ENCODE results near the gene RXFP2.

RXFP2 gene

DNA sequence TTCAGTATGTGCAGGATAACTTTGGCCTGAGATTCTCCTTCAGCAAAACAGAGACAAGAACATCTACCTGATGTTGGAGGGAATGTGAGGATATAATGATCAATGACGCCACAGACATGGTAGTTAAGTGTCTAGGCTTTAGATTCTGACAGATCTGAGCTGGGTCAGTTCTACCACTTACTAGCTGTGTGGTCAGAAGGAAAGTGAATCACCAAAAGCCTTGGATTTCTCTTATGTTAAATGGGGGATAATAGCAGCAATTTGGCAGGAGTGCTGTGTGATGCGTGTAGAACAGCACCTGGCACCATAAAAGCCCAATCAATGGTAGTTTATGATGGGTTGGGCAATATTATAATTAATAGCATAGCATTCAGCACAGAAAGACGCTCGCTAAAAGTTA, 41.7 kb downstream of the RXFP2 start:
- H3K27me3 ChIP-seq, result no peaks in the 10 kb centered on the region
- no peaks in the 10 kb centered on the region for H3K4me1 ChIP-seq
- TF ChIP-seq, protein P1, sequence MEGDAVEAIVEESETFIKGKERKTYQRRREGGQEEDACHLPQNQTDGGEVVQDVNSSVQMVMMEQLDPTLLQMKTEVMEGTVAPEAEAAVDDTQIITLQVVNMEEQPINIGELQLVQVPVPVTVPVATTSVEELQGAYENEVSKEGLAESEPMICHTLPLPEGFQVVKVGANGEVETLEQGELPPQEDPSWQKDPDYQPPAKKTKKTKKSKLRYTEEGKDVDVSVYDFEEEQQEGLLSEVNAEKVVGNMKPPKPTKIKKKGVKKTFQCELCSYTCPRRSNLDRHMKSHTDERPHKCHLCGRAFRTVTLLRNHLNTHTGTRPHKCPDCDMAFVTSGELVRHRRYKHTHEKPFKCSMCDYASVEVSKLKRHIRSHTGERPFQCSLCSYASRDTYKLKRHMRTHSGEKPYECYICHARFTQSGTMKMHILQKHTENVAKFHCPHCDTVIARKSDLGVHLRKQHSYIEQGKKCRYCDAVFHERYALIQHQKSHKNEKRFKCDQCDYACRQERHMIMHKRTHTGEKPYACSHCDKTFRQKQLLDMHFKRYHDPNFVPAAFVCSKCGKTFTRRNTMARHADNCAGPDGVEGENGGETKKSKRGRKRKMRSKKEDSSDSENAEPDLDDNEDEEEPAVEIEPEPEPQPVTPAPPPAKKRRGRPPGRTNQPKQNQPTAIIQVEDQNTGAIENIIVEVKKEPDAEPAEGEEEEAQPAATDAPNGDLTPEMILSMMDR (IDR thresholded peaks at IDR 0.05; ENCODE audit: low read depth, low read length), result no peak
- no peak for DNase-seq
- H3K4me3 ChIP-seq (ENCODE audit: low read depth, low read length), result no peak overlapping the region
- no peaks in the 10 kb centered on the region for H3K36me3 ChIP-seq
- no peaks in the 10 kb centered on the region for H3K9me3 ChIP-seq

DNA sequence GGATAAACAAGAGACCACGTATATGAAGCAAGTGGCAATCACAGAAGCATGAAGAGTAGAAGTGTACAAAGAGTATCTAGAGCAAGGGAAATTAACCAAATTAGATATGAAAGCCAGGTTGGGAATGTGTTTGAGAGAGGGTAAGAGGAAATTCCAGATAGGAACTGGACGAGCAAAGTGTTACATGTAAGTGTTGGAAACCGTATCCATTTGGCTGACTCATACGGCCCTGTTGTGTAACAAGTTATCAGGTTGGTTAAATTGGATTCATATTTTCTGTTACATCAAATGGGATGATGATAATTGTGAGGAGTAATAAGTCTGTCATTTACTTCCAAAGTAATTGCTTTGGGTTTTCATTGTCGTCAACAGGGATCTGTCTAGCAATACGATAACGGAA, 46.7 kb downstream of the RXFP2 start:
- no peaks in the 10 kb centered on the region for H3K36me3 ChIP-seq
- TF ChIP-seq, protein P1 (IDR thresholded peaks at IDR 0.05; ENCODE audit: low read depth, low read length), result no peak
- no peak for DNase-seq
- no peak overlapping the region for H3K4me3 ChIP-seq (ENCODE audit: low read depth, low read length)
- H3K4me1 ChIP-seq, result no peaks in the 10 kb centered on the region
- H3K9me3 ChIP-seq, result no peaks in the 10 kb centered on the region
- H3K27me3 ChIP-seq, result no peaks in the 10 kb centered on the region

DNA sequence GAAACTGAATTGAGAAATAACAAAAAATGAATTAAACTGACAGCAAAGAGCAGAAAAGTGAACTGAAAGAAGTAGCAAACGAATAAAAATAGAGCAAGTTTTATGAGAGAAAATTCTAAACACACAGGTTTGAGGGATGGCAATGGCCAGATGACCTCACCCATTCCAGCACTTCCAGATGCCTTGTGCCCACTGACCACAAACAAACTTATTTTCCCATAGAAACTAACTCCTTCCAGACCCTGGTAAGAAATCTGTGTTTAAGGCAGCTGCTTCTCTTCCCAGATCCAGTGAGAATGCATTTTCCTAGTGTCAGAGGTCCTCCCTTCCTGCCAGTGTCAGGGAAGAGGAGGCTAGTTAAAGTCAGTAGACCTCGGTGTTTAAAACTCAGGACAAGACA, 51.7 kb downstream of the RXFP2 start:
- Histone ChIP-seq H3K4me3 (ENCODE audit: low read depth, low read length) (no peak overlapping the region), H3K36me3 (no peaks in the 10 kb centered on the region), H3K27me3 (no peaks in the 10 kb centered on the region), H3K9me3 (no peaks in the 10 kb centered on the region), H3K4me1 (no peaks in the 10 kb centered on the region)
- TF ChIP-seq, protein P1 (IDR thresholded peaks at IDR 0.05; ENCODE audit: low read depth, low read length), result no peak
- no peak for DNase-seq

DNA sequence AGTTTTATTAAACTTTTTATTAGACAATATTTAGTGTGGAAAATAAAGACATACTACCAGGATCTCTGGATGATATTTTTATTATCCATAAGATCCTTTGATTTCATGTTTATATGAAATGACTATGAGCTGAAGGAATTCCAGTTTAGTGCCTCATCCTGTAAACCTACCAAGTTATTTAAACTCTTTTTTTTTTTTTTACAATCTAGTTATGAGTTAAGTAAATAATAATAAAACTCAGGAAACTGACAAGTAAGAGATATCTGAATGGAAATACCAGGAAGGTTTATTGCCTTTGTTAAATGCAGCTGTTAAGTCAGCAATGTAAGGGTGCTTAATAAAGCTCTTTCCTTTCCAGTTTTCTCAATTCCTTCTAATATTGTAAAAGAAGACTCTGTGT, 53.9 kb downstream of the RXFP2 start:
- H3K4me3 ChIP-seq (ENCODE audit: low read depth, low read length), result no peak overlapping the region
- no peaks in the 10 kb centered on the region for H3K27me3 ChIP-seq
- no peak for DNase-seq
- no peaks in the 10 kb centered on the region for H3K9me3 ChIP-seq
- TF ChIP-seq, protein P1 (IDR thresholded peaks at IDR 0.05; ENCODE audit: low read depth, low read length), result no peak
- H3K4me1 ChIP-seq, result no peaks in the 10 kb centered on the region
- no peaks in the 10 kb centered on the region for H3K36me3 ChIP-seq

DNA sequence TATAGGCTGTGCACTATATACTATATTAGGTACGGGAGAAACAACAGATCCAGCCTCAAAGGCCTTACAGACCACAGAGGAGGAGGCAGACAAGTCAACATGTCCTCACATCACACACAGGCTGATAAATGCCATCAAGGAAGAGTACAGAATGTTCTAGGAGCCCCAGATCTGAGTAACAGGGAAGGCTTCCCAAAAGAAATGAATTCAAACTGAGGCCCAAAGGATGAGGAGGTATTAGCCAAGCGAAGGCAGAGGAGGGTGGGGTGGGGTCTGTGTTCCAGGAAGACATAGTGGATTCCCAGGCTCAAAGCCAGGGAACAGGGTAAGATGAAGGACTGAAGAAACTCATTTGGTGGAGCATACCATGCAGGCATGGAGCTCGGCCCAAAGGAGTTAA, 55.1 kb downstream of the RXFP2 start:
- Histone ChIP-seq H3K9me3 (no peaks in the 10 kb centered on the region; the same call in 1 of the 2 replicates), H3K4me1 (no peaks in the 10 kb centered on the region), H3K4me3 (ENCODE audit: low read depth, low read length) (no peak overlapping the region), H3K27me3 (no peaks in the 10 kb centered on the region), H3K36me3 (no peaks in the 10 kb centered on the region)
- DNase-seq, result no peak
- TF ChIP-seq, protein P1 (IDR thresholded peaks at IDR 0.05; ENCODE audit: low read depth, low read length), result no peak

DNA sequence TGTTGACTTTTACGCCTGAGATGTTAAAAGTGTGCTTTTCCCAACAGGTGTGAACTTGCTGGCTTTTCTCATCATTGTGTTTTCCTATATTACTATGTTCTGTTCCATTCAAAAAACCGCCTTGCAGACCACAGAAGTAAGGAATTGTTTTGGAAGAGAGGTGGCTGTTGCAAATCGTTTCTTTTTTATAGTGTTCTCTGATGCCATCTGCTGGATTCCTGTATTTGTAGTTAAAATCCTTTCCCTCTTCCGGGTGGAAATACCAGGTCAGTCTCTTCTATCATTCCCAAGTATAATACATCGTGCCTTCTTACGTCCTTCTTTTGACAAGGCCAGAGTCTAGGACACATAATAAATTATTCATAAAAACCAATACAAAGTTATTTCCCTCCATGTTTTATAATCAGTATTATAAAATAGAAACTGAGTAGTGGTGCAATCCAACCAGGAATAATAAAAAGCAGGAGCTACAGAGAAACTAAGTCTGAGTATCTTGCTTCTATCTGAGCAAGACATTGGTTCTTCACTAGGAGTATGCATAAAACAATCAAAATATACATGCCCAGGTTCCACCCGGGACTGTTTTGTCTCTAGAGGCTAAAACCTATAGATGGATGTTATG, 57.9 kb downstream of the RXFP2 start:
- no peaks in the 10 kb centered on the region for H3K27me3 ChIP-seq
- H3K4me1 ChIP-seq, result no peaks in the 10 kb centered on the region
- H3K36me3 ChIP-seq, result no peaks in the 10 kb centered on the region
- no peak overlapping the region for H3K4me3 ChIP-seq (ENCODE audit: low read depth, low read length)
- no peak for DNase-seq
- no peaks in the 10 kb centered on the region; the same call in 1 of the 2 replicates for H3K9me3 ChIP-seq
- TF ChIP-seq, protein P1 (IDR thresholded peaks at IDR 0.05; ENCODE audit: low read depth, low read length), result peak; percentile 65
